Neuronal stem cell (in vitro differentiated cells): ENCODE data around the gene ERCC4.

Experiments
- DNase-seq: peaks from one replicate; pipeline ENCODE4 v3.0.0-alpha.2; 2013; ENCODE audit warnings: low spot score
- H2AFZ ChIP-seq: one replicate; pipeline ENCODE4 v1.6.1; 2013; ENCODE audit warnings: mild to moderate bottlenecking, low read length, inconsistent platforms
- H2AK5ac ChIP-seq: 2 replicates; pipeline ENCODE4 v1.6.1; 2013; ENCODE audit warnings: low read depth, mild to moderate bottlenecking, inconsistent platforms, low read length, moderate library complexity, mixed read lengths
- H2BK120ac ChIP-seq: 2 replicates; pipeline ENCODE4 v1.6.1; 2013; ENCODE audit warnings: low read depth, mild to moderate bottlenecking, inconsistent platforms, low read length, moderate library complexity, mixed read lengths
- H2BK12ac ChIP-seq: one replicate; pipeline ENCODE4 v1.6.1; 2013; ENCODE audit warnings: low read length, inconsistent platforms
- H2BK15ac ChIP-seq: 2 replicates; pipeline ENCODE4 v1.6.1; 2013; ENCODE audit warnings: mild to moderate bottlenecking, low read length, inconsistent platforms, mixed read lengths
- H2BK5ac ChIP-seq: one replicate; pipeline ENCODE4 v1.6.1; 2013; ENCODE audit warnings: inconsistent platforms, mild to moderate bottlenecking, low read length, moderate library complexity
- H3K14ac ChIP-seq: one replicate; pipeline ENCODE4 v1.6.1; 2013; ENCODE audit warnings: low read length, inconsistent platforms
- H3K18ac ChIP-seq: 2 replicates; pipeline ENCODE4 v1.6.1; 2013; ENCODE audit warnings: low read length, inconsistent platforms
- H3K23ac ChIP-seq: 2 replicates; pipeline ENCODE4 v1.6.1; 2013; ENCODE audit warnings: low read depth, mild to moderate bottlenecking, mixed read lengths, low read length, inconsistent platforms; ENCODE audit not compliant: poor library complexity
- H3K27ac ChIP-seq: replicated peaks from 3 replicates; pipeline ENCODE4 v1.5.1; 2013; ENCODE audit warnings: low read length, inconsistent platforms
- H3K27me3 ChIP-seq, 3 experiments: 2 replicates each; pipeline ENCODE4 v1.6.1; 2013; ENCODE audit warnings: low read length in 3 of 3, mild to moderate bottlenecking in 2 of 3, inconsistent platforms in 1 of 3, low read depth in 1 of 3, mixed read lengths in 1 of 3, moderate library complexity in 1 of 3; ENCODE audit not compliant: control insufficient read depth in 3 of 3, insufficient read depth in 3 of 3
- H3K36me3 ChIP-seq, 2 donors: replicated peaks in 1 of 2; 2 replicates each; pipeline ENCODE4 v1.6.1; 2013; ENCODE audit warnings: low read length in 2 of 2; ENCODE audit not compliant: control insufficient read depth in 2 of 2, insufficient read depth in 2 of 2
- H3K4ac ChIP-seq: 2 replicates; pipeline ENCODE4 v1.6.1; 2013; ENCODE audit warnings: inconsistent platforms, mild to moderate bottlenecking, low read length, moderate library complexity
- H3K4me1 ChIP-seq, 2 donors: 1 replicate in 1 of 2; 2 replicates in 1 of 2; pipeline ENCODE4 v1.6.1; 2013; ENCODE audit warnings: low read length in 2 of 2, low read depth in 1 of 2; ENCODE audit not compliant: control insufficient read depth in 2 of 2, insufficient read depth in 1 of 2
- H3K4me2 ChIP-seq: one replicate; pipeline ENCODE4 v1.6.1; 2013; ENCODE audit warnings: mild to moderate bottlenecking, low read length, inconsistent platforms; ENCODE audit not compliant: insufficient read depth, poor library complexity, severe bottlenecking
- H3K4me3 ChIP-seq, 2 donors: 2 replicates each; pipeline ENCODE4 v1.5.1; 2013; ENCODE audit warnings: low read length in 2 of 2, mild to moderate bottlenecking in 2 of 2, inconsistent platforms in 1 of 2, moderate library complexity in 1 of 2
- H3K79me1 ChIP-seq: one replicate; pipeline ENCODE4 v1.6.1; 2013; ENCODE audit warnings: low read depth, mild to moderate bottlenecking, inconsistent platforms, low read length, moderate library complexity
- H3K9ac ChIP-seq: one replicate; pipeline ENCODE4 v1.6.1; 2013; ENCODE audit warnings: mild to moderate bottlenecking, low read depth, low read length, inconsistent platforms; ENCODE audit not compliant: poor library complexity
- H3K9me3 ChIP-seq, 2 donors: replicated peaks in 1 of 2; 2 replicates each; pipeline versions ENCODE3 to v1.6.1; 2013; ENCODE audit warnings: low read length in 2 of 2, mild to moderate bottlenecking in 2 of 2, inconsistent platforms in 1 of 2, low read depth in 1 of 2, mixed read lengths in 1 of 2, moderate library complexity in 1 of 2; ENCODE audit not compliant: control insufficient read depth in 2 of 2, insufficient read depth in 1 of 2
- H4K8ac ChIP-seq: one replicate; pipeline ENCODE4 v1.6.1; 2013; ENCODE audit warnings: low read depth, mild to moderate bottlenecking, inconsistent platforms, low read length, moderate library complexity
- H4K91ac ChIP-seq: one replicate; pipeline ENCODE4 v1.6.1; 2013; ENCODE audit warnings: low read length, low read depth, mild to moderate bottlenecking, inconsistent platforms; ENCODE audit not compliant: poor library complexity
- WGBS, 2 donors: extraction: QIAGEN DNeasy Blood & Tissue Kit; methylation state at CpG; one replicate each; pipeline ENCODE4 v1.1.7; 2013; ENCODE audit warnings: missing lambda C conversion rate in 2 of 2, mixed read lengths in 1 of 2; ENCODE audit not compliant: insufficient read length in 2 of 2, insufficient replicate concordance in 1 of 2; ENCODE audit errors: extremely low coverage in 2 of 2; 5-methylcytosine and 5-hydroxymethylcytosine counted together

ERCC4 gene

DNA sequence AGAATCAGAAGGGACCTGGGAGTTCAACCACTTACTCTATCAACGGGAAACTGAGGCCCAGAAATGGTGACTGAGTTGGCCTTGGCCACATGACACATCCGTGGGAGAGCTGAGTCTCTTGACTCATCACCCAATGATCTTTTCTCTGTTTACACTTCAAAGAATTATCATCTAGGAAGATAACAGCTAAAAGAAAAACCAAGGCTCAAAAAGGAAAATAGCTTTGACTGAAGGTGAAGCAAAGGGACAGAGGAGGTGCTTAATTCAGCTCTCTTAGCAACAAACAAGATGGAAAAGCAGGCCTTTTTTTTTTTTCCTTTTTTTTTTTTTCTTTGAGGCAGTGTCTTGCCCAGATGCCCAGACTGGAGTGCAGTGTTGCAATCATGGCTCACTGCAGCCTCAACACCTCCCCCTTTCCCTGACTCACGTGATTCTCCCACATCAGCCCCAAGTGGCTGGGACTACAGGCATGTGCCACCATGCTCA lies 16.7 kb downstream of the ERCC4 start:
- H3K4ac ChIP-seq: no peak overlapping the region
- no peak overlapping the region for H3K9ac ChIP-seq
- H3K23ac ChIP-seq: no peak overlapping the region
- no peak overlapping the region for H2BK120ac ChIP-seq
- no peak overlapping the region for H4K91ac ChIP-seq
- no peak overlapping the region for H2BK5ac ChIP-seq
- no peaks in the 10 kb centered on the region for H3K4me1 ChIP-seq
- H3K18ac ChIP-seq: no peak overlapping the region
- no peak overlapping the region for H4K8ac ChIP-seq
- no peak overlapping the region for H2BK15ac ChIP-seq
- no peaks in the 10 kb centered on the region for H3K27me3 ChIP-seq
- no peak overlapping the region for H2AK5ac ChIP-seq
- no peak overlapping the region for H3K27ac ChIP-seq
- no peak overlapping the region for H3K4me3 ChIP-seq
- H3K36me3 ChIP-seq: peaks cover 5 to 72% of the 10 kb centered on the region in 2 donors
- no peak for DNase-seq
- no peak overlapping the region for H3K14ac ChIP-seq
- no peak overlapping the region for H2BK12ac ChIP-seq
- WGBS, 2 donors: no CpG with 5 or more reads among the region's 3 CpGs
- H3K9me3 ChIP-seq: no peaks in the 10 kb centered on the region
- H3K4me2 ChIP-seq: no peak overlapping the region
- H3K79me1 ChIP-seq: no peaks in the 10 kb centered on the region
- H2AFZ ChIP-seq: no peak overlapping the region

- H4K91ac ChIP-seq: no peak overlapping the region
- no peak overlapping the region for H3K4me3 ChIP-seq
- no peak overlapping the region for H2BK15ac ChIP-seq
- no peak overlapping the region for H3K4me2 ChIP-seq
- no peaks in the 10 kb centered on the region for H3K79me1 ChIP-seq
- H3K4ac ChIP-seq: no peak overlapping the region
- no peaks in the 10 kb centered on the region for H3K9me3 ChIP-seq
- no peak overlapping the region for H2BK120ac ChIP-seq
- H2BK12ac ChIP-seq: no peak overlapping the region
- H3K27me3 ChIP-seq: no peaks in the 10 kb centered on the region
- H2BK5ac ChIP-seq: no peak overlapping the region
- no peaks in the 10 kb centered on the region for H3K4me1 ChIP-seq
- H3K23ac ChIP-seq: no peak overlapping the region
- H3K36me3 ChIP-seq: peaks cover 3 to 64% of the 10 kb centered on the region in 2 donors
- no peak overlapping the region for H3K14ac ChIP-seq
- H3K9ac ChIP-seq: no peak overlapping the region
- no peak overlapping the region for H4K8ac ChIP-seq
- no CpG with 5 or more reads among the region's 5 CpGs for WGBS, 2 donors
- no peak overlapping the region for H3K18ac ChIP-seq
- no peak overlapping the region for H3K27ac ChIP-seq
- H2AK5ac ChIP-seq: no peak overlapping the region
- no peak overlapping the region for H2AFZ ChIP-seq
- DNase-seq: no peak
These were observed 17.5 kb downstream of the ERCC4 start for GRCh38 chr16:13937411-13937810.

DNA sequence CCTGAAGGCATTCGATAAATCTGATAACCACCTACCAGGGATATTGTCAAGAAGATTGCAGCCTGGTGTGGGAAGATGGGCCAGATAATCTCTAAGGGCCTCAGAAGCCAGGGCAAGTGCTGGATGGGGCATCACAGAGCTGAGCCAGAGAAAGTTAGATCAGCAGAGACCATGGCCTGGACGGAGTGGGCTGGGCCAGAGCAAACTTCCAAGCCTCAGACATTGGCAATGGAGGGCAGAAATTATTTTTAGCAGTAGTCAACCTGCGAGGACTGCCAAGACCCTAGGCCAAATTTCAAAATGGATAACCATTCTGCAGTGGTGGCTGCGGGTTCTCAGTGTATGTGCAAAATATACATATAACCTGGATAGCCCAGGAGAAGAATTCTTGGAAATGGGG lies 18.5 kb downstream of the ERCC4 start:
- no peak overlapping the region for H4K8ac ChIP-seq
- no peak overlapping the region for H3K4me2 ChIP-seq
- H3K9ac ChIP-seq: no peak overlapping the region
- H3K14ac ChIP-seq: no peak overlapping the region
- H3K23ac ChIP-seq: no peak overlapping the region
- H2BK120ac ChIP-seq: no peak overlapping the region
- H3K36me3 ChIP-seq: peaks cover 3 to 59% of the 10 kb centered on the region in 2 donors
- no peak for DNase-seq
- no peak overlapping the region for H2BK15ac ChIP-seq
- H3K9me3 ChIP-seq: no peaks in the 10 kb centered on the region
- H3K27ac ChIP-seq: no peak overlapping the region
- H3K4me3 ChIP-seq: no peak overlapping the region
- H2BK5ac ChIP-seq: no peak overlapping the region
- no peaks in the 10 kb centered on the region for H3K27me3 ChIP-seq
- H2AK5ac ChIP-seq: no peak overlapping the region
- WGBS, 2 donors: no CpG with 5 or more reads among the region's 4 CpGs
- no peak overlapping the region for H4K91ac ChIP-seq
- no peak overlapping the region for H3K18ac ChIP-seq
- H3K4me1 ChIP-seq: no peaks in the 10 kb centered on the region
- no peak overlapping the region for H2BK12ac ChIP-seq
- no peaks in the 10 kb centered on the region for H3K79me1 ChIP-seq
- H2AFZ ChIP-seq: no peak overlapping the region
- H3K4ac ChIP-seq: no peak overlapping the region

DNA sequence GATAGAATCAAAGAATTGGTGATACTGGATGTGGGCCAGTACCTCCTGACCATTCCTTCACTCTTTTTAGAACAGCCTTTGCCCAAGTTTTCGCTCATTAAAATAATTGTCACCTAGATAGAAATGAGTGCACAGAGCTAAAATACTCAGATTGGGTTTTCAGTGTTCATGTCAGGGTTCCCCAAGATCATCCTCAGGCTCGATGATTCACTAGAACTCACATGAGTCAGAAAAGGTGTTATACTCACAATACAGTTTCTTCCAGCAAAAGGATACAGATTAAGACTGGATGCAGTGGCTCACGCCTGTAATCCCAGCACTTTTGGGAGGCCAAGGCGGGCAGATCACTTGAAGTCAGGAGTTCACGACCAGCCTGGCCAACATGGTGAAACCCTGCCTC lies 19.9 kb downstream of the ERCC4 start:
- no peak overlapping the region for H4K91ac ChIP-seq
- no peak overlapping the region for H3K14ac ChIP-seq
- no peak overlapping the region for H3K4me2 ChIP-seq
- no peak overlapping the region for H2AK5ac ChIP-seq
- no peaks in the 10 kb centered on the region for H3K79me1 ChIP-seq
- H4K8ac ChIP-seq: no peak overlapping the region
- H2BK12ac ChIP-seq: no peak overlapping the region
- H3K27ac ChIP-seq: no peak overlapping the region
- H2BK15ac ChIP-seq: no peak overlapping the region
- no peak overlapping the region for H3K23ac ChIP-seq
- WGBS, 2 donors: no CpG with 5 or more reads among the region's 5 CpGs
- H2BK120ac ChIP-seq: no peak overlapping the region
- no peak overlapping the region for H3K9ac ChIP-seq
- H3K36me3 ChIP-seq: peaks cover 3 to 48% of the 10 kb centered on the region in 2 donors
- no peaks in the 10 kb centered on the region for H3K4me1 ChIP-seq
- H3K4ac ChIP-seq: no peak overlapping the region
- H3K18ac ChIP-seq: no peak overlapping the region
- no peaks in the 10 kb centered on the region for H3K27me3 ChIP-seq
- no peak overlapping the region for H3K4me3 ChIP-seq
- no peak overlapping the region for H2BK5ac ChIP-seq
- DNase-seq: no peak
- no peaks in the 10 kb centered on the region for H3K9me3 ChIP-seq
- no peak overlapping the region for H2AFZ ChIP-seq
